ENCODE measurements around the gene ATXN1.
"Not testable (repeated sequence)": the region's sequence is repeated elsewhere in the genome, so short reads cannot be mapped to it uniquely, and the experiment has no call there.

ATXN1 gene

GRCh38 chr6:16706911-16707783 is 54.1 kb downstream of the ATXN1 start:
- H3K9me3 ChIP-seq (ENCODE audit: control insufficient read depth, insufficient read depth, low read depth, low read length) = no peaks in the 10 kb centered on the region
- no peak overlapping the region for H3K27ac ChIP-seq (ENCODE audit: extremely low read depth, low read depth, low read length)
- TF ChIP-seq ZNF23 (tag by site-specific recombination; IDR thresholded peaks at IDR 0.05; ENCODE audit: borderline replicate concordance) = no peak
- no peak for TF ChIP-seq ZNF707 (tag by site-specific recombination; IDR thresholded peaks at IDR 0.05)
- TF ChIP-seq GLIS2 (tag by site-specific recombination; IDR thresholded peaks at IDR 0.05) = no peak
- TF ChIP-seq ZNF175 (tag by site-specific recombination; IDR thresholded peaks at IDR 0.05) = no peak
- TF ChIP-seq KLF9 (tag by site-specific recombination; IDR thresholded peaks at IDR 0.05; ENCODE audit: low read depth) = no peak
- no peak for TF ChIP-seq ZNF404 (tag by site-specific recombination; IDR thresholded peaks at IDR 0.05)
- no peak for TF ChIP-seq ZNF555 (tag by site-specific recombination; conservative IDR thresholded peaks at IDR 0.05)
- TF ChIP-seq ZNF660 (tag by site-specific recombination; IDR thresholded peaks at IDR 0.05) = no peak
- no peak for TF ChIP-seq ZNF768 (tag by site-specific recombination; IDR thresholded peaks at IDR 0.05)
- no peak for TF ChIP-seq ZNF280C (tag by site-specific recombination; IDR thresholded peaks at IDR 0.05)
- TF ChIP-seq BCL11A (tag by site-specific recombination; IDR thresholded peaks at IDR 0.05; ENCODE audit: low read depth) = no peak
- no peak for TF ChIP-seq ZNF138 (tag by site-specific recombination; IDR thresholded peaks at IDR 0.05; ENCODE audit: borderline replicate concordance)
- TF ChIP-seq PRDM2 (tag by site-specific recombination; IDR thresholded peaks at IDR 0.05; ENCODE audit: borderline replicate concordance) = no peak
- H3K36me3 ChIP-seq (ENCODE audit: control insufficient read depth in 2 of 2, insufficient read depth in 1 of 2, low read length in 2 of 2) = no peaks in the 10 kb centered on the region
- peaks cover 21% of the 10 kb centered on the region for H3K4me1 ChIP-seq (ENCODE audit: control insufficient read depth, insufficient read depth, low read length)
- POLR2A ChIA-PET = no interaction called here
- CTCF ChIA-PET = interaction anchor here (0.7 to 1.8 kb wide), 4 partner anchors 8 to 258 kb away, joined by 3 to 5 read pairs (median 4); no protein-coding TSS in a partner anchor
- no peak overlapping the region for H3K4me3 ChIP-seq (ENCODE audit: low read depth, low read length)

- CTCF ChIA-PET = interaction anchor here (0.6 to 1.3 kb wide), 2 partner anchors 25 to 80 kb away, joined by 3 read pairs; no protein-coding TSS in a partner anchor
- H3K9me3 ChIP-seq (ENCODE audit: control insufficient read depth, insufficient read depth, low read depth, low read length); POLR2A ChIA-PET; H3K36me3 ChIP-seq (ENCODE audit: control insufficient read depth in 2 of 2, insufficient read depth in 1 of 2, low read length in 2 of 2); H3K4me3 ChIP-seq (ENCODE audit: low read depth, low read length); H3K27ac ChIP-seq (ENCODE audit: extremely low read depth, low read depth, low read length): not testable (repeated sequence)
- peaks cover 14% of the 10 kb centered on the region for H3K4me1 ChIP-seq (ENCODE audit: control insufficient read depth, insufficient read depth, low read length)
Measured at GRCh38 chr6:16706491-16706890, 54.8 kb downstream of the ATXN1 start.
